ENCODE results near the gene ARFGEF2. TPM values are rescaled to one million over a fixed set of nuclear protein-coding genes. Genes with fewer than 3 reads are reported as not detected.

ARFGEF2 gene
- total and polyA plus RNA-seq, 4 donors, result 10.3 to 51.3 (median 16.6) TPM

- H3K9ac ChIP-seq (ENCODE audit: low read depth in 1 of 2, low read length in 2 of 2), result no peak overlapping the region
- no peaks in the 10 kb centered on the region for H3K27me3 ChIP-seq (ENCODE audit: control insufficient read depth in 4 of 4, insufficient read depth in 4 of 4, low read length in 3 of 4)
- H3K27ac ChIP-seq (ENCODE audit: low read depth in 1 of 2, low read length in 2 of 2), result no peak overlapping the region
- H3K9me3 ChIP-seq (ENCODE audit: control insufficient read depth in 4 of 4, low read length in 3 of 4), result no peaks in the 10 kb centered on the region
- no peak for TF ChIP-seq REST (IDR thresholded peaks at IDR 0.05)
- TF ChIP-seq HNF4G (IDR thresholded peaks at IDR 0.05), result no peak
- no peak for TF ChIP-seq FOXA2 (IDR thresholded peaks at IDR 0.05)
- TF ChIP-seq MAX (IDR thresholded peaks at IDR 0.05), result no peak
- TF ChIP-seq RAD21 (IDR thresholded peaks at IDR 0.05), result no peak
- TF ChIP-seq HNF4A (conservative IDR thresholded peaks at IDR 0.05), result no peak
- TF ChIP-seq JUND (IDR thresholded peaks at IDR 0.05), result no peak
- no peak for TF ChIP-seq TAF1 (conservative IDR thresholded peaks at IDR 0.05)
- TF ChIP-seq GABPA (IDR thresholded peaks at IDR 0.05 in 1 of 2, conservative IDR thresholded peaks at IDR 0.05 in 1 of 2), result no peak
- no peak for TF ChIP-seq YY1 (IDR thresholded peaks at IDR 0.05)
- no peak for TF ChIP-seq ATF3 (IDR thresholded peaks at IDR 0.05)
- TF ChIP-seq CTCF (IDR thresholded peaks at IDR 0.05; ENCODE audit: low read depth, low read length, missing input control), result no peak
- TF ChIP-seq EGR1 (IDR thresholded peaks at IDR 0.05; ENCODE audit: low read depth in 2 of 2), result no peak
- TF ChIP-seq FOXA1 (IDR thresholded peaks at IDR 0.05), result no peak
- TF ChIP-seq RXRA (IDR thresholded peaks at IDR 0.05), result no peak
- TF ChIP-seq ZBTB33 (IDR thresholded peaks at IDR 0.05), result no peak
- TF ChIP-seq NR2F2 (IDR thresholded peaks at IDR 0.05), result no peak
- DNase-seq (ENCODE audit: low spot score), result no peak
- no peaks in the 10 kb centered on the region for H3K36me3 ChIP-seq (ENCODE audit: control insufficient read depth in 4 of 4, insufficient read depth in 3 of 4, low read depth in 1 of 4, low read length in 3 of 4)
- peaks cover 0 to 3% (median 1%) of the 10 kb centered on the region in 4 donors for H3K4me1 ChIP-seq (ENCODE audit: control insufficient read depth in 4 of 4, insufficient read depth in 4 of 4, low read length in 3 of 4)
- H3K4me3 ChIP-seq (ENCODE audit: low read depth in 1 of 3, low read length in 3 of 3), result no peak overlapping the region
- WGBS, result 96% methylated on average over 2 of the region's 2 CpGs
Observed at GRCh38 chr20:48908656-48909319, 12.7 kb upstream of the ARFGEF2 start.
